Measurements from ENCODE around the gene AFDN.

GRCh38 chr6:167836721-167837120, 10.0 kb downstream of the AFDN start:
- TF ChIP-seq, protein P1, sequence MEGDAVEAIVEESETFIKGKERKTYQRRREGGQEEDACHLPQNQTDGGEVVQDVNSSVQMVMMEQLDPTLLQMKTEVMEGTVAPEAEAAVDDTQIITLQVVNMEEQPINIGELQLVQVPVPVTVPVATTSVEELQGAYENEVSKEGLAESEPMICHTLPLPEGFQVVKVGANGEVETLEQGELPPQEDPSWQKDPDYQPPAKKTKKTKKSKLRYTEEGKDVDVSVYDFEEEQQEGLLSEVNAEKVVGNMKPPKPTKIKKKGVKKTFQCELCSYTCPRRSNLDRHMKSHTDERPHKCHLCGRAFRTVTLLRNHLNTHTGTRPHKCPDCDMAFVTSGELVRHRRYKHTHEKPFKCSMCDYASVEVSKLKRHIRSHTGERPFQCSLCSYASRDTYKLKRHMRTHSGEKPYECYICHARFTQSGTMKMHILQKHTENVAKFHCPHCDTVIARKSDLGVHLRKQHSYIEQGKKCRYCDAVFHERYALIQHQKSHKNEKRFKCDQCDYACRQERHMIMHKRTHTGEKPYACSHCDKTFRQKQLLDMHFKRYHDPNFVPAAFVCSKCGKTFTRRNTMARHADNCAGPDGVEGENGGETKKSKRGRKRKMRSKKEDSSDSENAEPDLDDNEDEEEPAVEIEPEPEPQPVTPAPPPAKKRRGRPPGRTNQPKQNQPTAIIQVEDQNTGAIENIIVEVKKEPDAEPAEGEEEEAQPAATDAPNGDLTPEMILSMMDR (IDR thresholded peaks at IDR 0.05; ENCODE audit: low read depth, low read length) = no peak
- TF ChIP-seq POLR2A (IDR thresholded peaks at IDR 0.05; ENCODE audit: extremely low read depth, insufficient read length) (no peak), MAX (IDR thresholded peaks at IDR 0.05; ENCODE audit: low read depth, low read length) (no peak)
